ENCODE data around the gene NTSR1.

Gene NTSR1

DNA sequence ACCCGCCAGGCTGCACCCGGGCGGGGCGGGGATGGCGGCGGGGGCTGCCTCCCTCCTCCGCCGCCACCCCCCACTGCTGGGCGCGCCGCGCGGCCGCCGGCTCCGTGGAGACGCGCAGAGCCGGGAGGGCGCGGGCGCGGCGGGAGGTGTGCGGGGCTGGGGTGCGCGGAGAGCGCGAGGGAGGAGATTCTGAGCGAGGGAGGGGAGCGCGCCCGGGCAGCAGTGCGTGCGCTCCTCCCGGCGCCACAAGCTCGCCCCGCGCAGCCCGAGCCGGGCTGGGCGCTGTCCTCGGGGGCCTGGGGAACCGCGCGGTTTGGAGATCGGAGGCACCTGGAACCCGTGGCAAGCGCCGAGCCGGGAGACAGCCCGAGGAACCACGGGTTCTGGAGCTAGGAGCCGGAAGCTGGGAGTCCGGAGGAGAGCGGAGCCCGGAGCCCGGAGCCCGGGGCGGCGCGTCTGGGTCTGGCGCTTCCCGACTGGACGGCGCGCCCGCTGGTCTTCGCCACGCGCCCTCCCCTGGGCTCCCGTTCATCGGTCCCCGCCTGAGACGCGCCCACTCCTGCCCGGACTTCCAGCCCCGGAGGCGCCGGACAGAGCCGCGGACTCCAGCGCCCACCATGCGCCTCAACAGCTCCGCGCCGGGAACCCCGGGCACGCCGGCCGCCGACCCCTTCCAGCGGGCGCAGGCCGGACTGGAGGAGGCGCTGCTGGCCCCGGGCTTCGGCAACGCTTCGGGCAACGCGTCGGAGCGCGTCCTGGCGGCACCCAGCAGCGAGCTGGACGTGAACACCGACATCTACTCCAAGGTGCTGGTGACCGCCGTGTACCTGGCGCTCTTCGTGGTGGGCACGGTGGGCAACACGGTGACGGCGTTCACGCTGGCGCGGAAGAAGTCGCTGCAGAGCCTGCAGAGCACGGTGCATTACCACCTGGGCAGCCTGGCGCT lies at the start of gene NTSR1:
TSS of gene NTSR1 (plus strand) at position 246 of the 946 bp plus-strand sequence. CDS start at position 618, 372 bp downstream.
- FAIRE-seq = no peak
- no peak for DNase-seq (ENCODE audit: insufficient read length, low spot score)

- DNase-seq (ENCODE audit: insufficient read length, low spot score) = no peak
- no peak for FAIRE-seq
Measured at GRCh38 chr20:62659488-62660239, 49.0 kb upstream of the NTSR1 start.

- DNase-seq (ENCODE audit: insufficient read length, low spot score) (no peak), FAIRE-seq (no peak)
Measured at GRCh38 chr20:62660240-62660615, 48.4 kb upstream of the NTSR1 start.

- FAIRE-seq = no peak
- no peak for DNase-seq (ENCODE audit: insufficient read length, low spot score)
Measured at GRCh38 chr20:62660768-62661167, 47.9 kb upstream of the NTSR1 start.

GRCh38 chr20:62661647-62662046 lies 47.0 kb upstream of the NTSR1 start:
- FAIRE-seq = no peak
- no peak for DNase-seq (ENCODE audit: insufficient read length, low spot score)

DNA sequence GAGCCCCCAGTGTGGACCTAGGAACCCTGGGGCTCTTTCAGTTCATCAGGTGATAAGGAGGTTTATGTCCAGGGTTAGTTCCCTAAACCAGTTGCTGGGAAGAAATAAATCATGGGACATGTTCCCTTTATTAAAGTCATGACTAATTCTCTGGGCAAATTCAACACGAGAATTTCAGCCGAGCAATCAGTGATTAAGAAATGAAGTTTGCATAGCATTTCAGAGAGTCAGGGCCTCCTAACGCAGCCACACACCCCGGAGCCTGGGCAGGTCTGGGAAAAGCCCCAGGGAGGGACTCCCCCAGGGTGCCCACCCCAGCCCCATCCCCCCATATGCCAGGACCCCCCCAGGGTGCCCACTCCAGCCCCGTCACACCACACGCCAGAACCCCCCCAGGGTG lies 46.2 kb upstream of the NTSR1 start:
- FAIRE-seq (no peak), DNase-seq (ENCODE audit: insufficient read length, low spot score) (no peak)

- DNase-seq (ENCODE audit: insufficient read length, low spot score) (no peak), FAIRE-seq (no peak)
Measured at GRCh38 chr20:62663145-62664018, 45.3 kb upstream of the NTSR1 start.

DNA sequence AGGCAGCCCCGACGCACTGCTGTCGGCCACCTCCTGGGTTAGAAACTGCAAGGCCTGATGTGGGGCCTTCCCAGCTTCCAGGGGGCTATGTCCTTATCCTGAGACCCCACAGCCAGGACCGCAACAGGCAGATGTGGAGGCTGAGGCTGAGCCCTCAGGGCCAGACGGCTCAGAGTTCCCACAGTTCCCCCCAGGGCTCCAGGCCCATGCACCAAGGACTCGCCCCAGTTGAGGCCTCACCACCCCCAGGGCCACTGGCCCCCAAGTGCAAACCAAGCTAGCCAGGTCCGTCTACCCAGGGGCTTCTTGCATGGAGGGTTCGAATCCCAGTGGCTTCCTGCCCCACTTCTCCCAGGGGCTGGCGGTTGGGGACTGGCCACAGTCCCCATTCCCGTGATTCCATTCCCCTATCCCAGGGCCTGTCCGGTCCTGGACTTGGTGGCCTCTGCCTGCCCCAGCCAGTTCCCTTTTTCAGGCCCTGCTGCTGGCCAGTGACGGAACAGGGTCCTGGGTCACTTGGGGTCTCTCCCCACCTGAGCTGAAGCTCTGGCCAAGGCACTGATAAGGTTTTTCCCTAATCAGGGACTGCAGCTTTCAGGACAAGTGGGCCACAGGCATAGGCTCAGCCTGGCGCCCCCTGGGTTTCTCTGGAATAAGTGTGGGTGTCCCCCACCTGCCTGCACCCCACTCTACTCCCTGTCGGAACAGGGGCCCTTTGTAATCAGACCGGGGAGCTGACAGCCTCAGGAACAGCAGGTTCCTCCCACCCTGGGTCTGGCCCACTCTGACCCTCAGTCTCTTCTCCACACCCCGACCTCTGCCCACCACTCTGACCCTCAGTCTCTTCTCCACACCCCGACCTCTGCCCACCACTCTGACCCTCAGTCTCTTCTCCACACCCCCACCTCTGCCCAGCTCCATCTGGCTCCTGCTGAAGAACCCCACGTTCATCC lies 44.3 kb upstream of the NTSR1 start:
- FAIRE-seq = no peak

DNA sequence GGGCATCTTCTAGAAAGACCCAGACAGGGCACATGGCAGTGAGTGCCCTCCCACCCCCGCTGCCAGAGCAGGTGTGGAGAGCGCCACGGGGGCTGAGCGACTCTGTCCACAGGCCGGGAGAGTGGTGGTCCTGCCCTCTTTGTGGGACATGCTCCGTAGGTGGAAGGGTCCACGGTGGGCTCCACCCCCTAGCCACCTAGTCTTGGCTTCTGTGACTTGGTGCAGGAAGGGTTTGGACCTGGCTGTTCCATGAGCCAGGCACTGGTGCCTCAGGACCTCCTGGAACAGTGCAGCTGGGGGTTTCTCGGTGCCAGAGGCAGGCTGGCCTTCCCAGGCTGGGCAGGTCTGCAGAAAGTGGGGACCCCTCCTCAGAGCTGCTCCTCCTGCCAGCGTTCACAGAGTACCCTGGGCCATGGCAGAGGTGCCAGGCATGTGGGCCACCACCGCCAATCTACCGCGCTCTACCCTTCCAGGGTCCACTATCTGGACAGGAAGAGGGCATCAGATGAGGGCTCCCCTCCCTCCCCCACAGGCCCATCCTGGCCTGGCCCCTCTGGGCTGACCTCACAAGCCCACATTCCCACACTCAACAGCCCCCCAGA lies 43.4 kb upstream of the NTSR1 start:
- DNase-seq (ENCODE audit: insufficient read length, low spot score) (no peak), FAIRE-seq (no peak)

More for the DNA sequence above, 44.3 kb upstream of the NTSR1 start:
- DNase-seq (ENCODE audit: insufficient read length, low spot score) = no peak

DNA sequence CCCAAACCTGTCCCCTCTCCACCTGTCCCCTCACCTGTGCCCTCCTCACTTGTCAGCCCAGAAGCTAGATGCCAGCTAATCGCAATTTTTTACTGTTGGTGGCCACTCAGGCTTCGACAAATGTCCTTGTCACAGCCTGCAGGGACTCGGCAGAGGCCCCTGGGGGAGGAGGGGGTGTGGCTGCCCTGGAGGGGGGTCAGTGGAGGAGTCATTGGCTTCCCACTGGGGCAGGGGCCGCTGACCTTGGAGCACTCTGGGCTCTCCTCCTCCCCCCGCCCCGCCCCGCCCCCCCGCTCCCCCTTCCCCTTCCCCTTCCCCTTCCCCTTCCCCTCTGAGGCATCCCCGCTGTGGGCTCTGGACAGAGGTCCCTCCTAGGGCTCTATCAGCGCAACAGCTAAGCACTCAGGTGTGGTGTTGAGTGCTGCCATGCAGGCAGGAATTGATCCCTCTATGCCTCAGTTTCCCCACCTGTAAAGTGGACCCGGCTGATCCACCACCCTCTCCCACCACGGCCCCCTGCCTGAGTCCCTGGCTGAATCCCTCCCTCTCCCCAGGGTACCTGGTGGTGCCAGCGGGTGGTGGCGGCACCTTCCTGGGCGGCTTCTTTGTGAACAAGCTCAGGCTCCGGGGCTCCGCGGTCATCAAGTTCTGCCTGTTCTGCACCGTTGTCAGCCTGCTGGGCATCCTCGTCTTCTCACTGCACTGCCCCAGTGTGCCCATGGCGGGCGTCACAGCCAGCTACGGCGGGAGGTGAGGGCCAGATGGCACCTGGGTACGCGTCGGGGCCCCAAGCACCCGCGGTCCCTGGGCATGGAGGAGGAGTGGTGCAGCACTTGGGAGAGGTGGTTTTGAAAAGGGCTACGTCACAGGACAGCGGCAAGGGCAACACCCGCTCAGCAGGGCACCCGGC lies 42.6 kb upstream of the NTSR1 start:
- FAIRE-seq = no peak

GRCh38 chr20:62666736-62667529 lies 41.7 kb upstream of the NTSR1 start:
- DNase-seq (ENCODE audit: insufficient read length, low spot score) = no peak
- no peak for FAIRE-seq

More for the DNA sequence above, 42.6 kb upstream of the NTSR1 start:
- no peak for DNase-seq (ENCODE audit: insufficient read length, low spot score)

- no peak for DNase-seq (ENCODE audit: insufficient read length, low spot score)
- FAIRE-seq = no peak
Measured at GRCh38 chr20:62667530-62668440, 40.9 kb upstream of the NTSR1 start.

DNA sequence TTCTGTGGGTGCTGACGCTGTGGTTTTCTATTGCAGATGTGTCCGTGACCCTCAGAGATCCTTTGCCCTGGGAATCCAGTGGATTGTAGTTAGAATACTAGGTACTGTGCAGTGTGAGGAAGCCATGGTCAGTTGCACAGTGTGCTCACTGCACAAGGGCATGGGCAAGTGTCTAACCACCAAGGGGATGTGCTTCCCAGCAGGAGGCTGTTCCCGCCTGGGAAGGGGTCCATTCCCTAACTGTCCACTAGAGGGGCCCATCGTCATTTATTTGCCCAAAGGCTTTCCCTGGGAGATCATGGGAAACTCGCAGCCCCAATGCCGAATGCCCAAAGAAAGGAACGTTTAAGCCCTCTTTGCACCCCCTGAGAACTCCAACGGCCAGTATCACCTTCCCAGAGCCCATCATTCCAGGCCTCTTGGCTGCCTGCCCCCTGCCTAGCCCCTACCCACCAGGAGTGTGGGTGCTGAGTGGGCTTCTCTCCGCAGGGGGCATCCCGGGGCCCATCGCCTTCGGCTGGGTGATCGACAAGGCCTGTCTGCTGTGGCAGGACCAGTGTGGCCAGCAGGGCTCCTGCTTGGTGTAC lies 40.1 kb upstream of the NTSR1 start:
- DNase-seq (ENCODE audit: insufficient read length, low spot score) (peak; percentile 76), FAIRE-seq (no peak)

DNA sequence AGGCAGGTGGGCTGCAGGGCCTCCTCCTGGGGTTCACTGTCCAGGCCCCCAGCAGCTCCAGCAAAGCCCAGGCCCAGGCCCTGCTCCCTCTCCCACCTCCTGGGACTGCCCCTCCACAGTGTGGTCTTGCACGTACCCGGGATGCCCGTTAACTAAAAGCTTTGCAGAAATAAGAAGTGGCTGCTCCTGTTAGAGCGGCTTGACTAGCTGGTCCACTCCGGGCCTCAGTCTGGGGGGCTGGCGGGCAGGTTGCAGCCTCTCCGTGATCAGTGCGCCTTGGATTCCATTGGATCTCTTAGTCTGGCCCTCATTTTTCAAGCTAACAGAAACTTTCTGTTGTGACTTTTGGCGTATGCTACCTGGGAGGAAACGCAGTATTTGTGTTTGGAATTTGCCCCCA lies 39.4 kb upstream of the NTSR1 start:
- DNase-seq (ENCODE audit: insufficient read length, low spot score) = no peak
- no peak for FAIRE-seq

- FAIRE-seq = no peak
- DNase-seq (ENCODE audit: insufficient read length, low spot score) = no peak
Measured at GRCh38 chr20:62670156-62670555, 38.5 kb upstream of the NTSR1 start.

GRCh38 chr20:62670998-62671397 lies 37.6 kb upstream of the NTSR1 start:
- FAIRE-seq = no peak
- no peak for DNase-seq (ENCODE audit: insufficient read length, low spot score)

Measured in GM19239 (cell line).